ENCODE measurements around the gene ADGRA1.

- TF ChIP-seq ZNF670 (tag by site-specific recombination; IDR thresholded peaks at IDR 0.05; ENCODE audit: low read depth) (no peak), ZBTB21 (tag by site-specific recombination; IDR thresholded peaks at IDR 0.05) (no peak), CTCF (tag by site-specific recombination; IDR thresholded peaks at IDR 0.05) (no peak), MZF1 (tag by site-specific recombination; IDR thresholded peaks at IDR 0.05; ENCODE audit: borderline replicate concordance) (no peak), ZNF701 (tag by site-specific recombination; IDR thresholded peaks at IDR 0.05) (no peak), ZNF623 (tag by site-specific recombination; IDR thresholded peaks at IDR 0.05) (no peak), ZNF610 (tag by site-specific recombination; IDR thresholded peaks at IDR 0.05; ENCODE audit: borderline replicate concordance) (no peak), ZFP37 (tag by site-specific recombination; IDR thresholded peaks at IDR 0.05) (no peak), ZNF488 (tag by site-specific recombination; IDR thresholded peaks at IDR 0.05) (no peak), ZNF777 (tag by site-specific recombination; IDR thresholded peaks at IDR 0.05; ENCODE audit: borderline replicate concordance) (no peak), ZNF549 (tag by site-specific recombination; IDR thresholded peaks at IDR 0.05) (no peak), ZNF280C (tag by site-specific recombination; IDR thresholded peaks at IDR 0.05) (no peak), ATF2 (tag by site-specific recombination; IDR thresholded peaks at IDR 0.05; ENCODE audit: low read depth) (no peak), ZNF513 (tag by site-specific recombination; IDR thresholded peaks at IDR 0.05) (no peak)
These were observed 12.2 kb upstream of the ADGRA1 start for GRCh38 chr10:133075346-133076137.
